ENCODE data around the gene STAT4. TPM values are rescaled to one million over a fixed set of nuclear protein-coding genes. Genes with fewer than 3 reads are reported as not detected.

STAT4 gene
- total RNA-seq, 1 donor from 2014 or later: 4.8 TPM

- no peak for DNase-seq (ENCODE audit: low spot score)
Measured at GRCh38 chr2:191145769-191146471, 4.9 kb downstream of the STAT4 start.

- DNase-seq (ENCODE audit: low spot score): no peak
Measured at GRCh38 chr2:191144217-191144616, 6.6 kb downstream of the STAT4 start.

GRCh38 chr2:191143791-191144190 lies 7.0 kb downstream of the STAT4 start:
- DNase-seq (ENCODE audit: low spot score): no peak

GRCh38 chr2:191128911-191129304 lies 21.9 kb downstream of the STAT4 start:
- no peak for DNase-seq (ENCODE audit: low spot score)

DNA sequence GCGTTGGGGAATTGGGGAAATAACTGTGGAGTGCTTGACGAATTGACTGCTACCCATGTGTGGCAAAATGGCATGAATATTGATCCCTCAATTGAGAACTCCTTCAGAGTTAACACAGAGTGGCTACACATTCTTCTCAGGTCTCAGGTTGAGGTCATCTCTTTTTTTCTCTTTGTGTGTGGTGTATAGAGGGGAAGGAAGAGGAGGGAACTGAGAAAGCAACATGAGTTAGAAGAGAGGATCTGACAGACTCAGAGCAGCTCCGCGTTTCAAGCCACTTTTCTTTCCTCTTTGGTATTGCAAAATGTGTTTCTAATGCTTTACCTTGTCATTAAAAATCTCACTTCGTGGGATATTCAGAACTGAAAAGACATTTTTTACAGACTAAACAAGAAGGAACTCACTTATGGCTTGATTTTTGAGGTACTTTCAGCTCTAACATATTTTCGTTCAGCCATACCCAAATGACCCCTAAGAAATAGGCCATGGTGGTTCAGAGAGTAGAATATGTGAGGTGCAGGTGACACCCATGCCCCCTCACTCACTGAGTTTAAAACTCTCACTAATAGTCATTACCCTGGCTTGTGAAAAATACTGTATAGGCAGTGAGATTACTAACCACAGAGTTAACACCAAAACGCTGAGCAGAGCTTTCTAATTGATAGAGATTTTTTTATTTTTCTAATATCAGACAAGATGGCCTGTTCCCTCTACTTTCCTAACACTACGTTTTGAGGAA lies 22.5 kb downstream of the STAT4 start:
- no peak for DNase-seq (ENCODE audit: low spot score)

DNA sequence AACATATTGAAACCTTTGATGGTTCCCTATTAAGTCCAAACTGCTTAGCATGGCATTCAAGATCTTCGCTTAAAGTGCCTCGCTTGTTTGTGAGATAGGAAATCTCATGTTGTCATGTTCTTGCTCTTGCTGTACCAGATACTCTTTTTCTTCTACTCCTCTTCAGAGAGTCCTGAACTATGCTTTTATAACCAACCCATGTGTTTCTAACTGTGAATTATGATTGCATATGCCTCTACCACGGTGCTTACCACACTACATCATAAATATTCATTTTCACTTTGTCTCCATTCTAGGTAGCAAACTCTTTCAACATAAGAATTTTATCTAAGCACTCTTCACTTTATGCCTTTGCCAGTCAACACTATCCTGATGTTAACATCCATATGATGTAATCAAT lies 23.6 kb downstream of the STAT4 start:
- DNase-seq (ENCODE audit: low spot score): no peak

DNA sequence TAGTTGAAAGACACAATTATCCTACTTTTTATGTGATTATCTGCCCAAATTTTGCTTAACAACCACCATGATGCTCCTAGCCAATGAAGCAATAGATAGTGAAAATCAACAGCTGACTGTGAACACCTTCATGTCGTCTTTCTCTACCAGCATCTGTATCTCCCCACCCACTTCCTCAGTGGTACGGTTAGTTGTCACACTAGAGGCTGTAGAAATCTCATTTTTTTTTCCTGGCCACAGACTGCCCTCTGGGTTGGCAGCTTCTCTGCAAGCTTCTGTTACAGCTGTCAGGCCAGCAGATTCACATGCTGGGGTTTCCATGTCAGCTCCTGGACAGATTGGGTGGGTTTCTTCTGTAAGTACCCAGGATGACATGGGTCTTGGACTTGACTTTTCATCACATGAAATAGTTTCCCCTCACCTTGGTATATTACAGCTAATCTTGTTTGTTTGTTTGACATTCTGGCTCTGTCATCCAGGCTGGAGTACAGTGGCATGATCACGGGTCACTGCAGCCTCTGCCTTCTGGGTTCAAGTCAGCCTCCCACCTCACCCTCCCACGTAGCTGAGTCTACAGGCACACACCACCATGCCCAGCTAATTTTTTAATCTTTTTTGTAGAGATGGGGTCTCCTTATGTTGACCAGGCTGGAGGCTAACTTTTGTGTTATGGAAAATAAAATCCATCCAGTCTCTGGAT lies 24.3 kb downstream of the STAT4 start:
- no peak for DNase-seq (ENCODE audit: low spot score)

DNA sequence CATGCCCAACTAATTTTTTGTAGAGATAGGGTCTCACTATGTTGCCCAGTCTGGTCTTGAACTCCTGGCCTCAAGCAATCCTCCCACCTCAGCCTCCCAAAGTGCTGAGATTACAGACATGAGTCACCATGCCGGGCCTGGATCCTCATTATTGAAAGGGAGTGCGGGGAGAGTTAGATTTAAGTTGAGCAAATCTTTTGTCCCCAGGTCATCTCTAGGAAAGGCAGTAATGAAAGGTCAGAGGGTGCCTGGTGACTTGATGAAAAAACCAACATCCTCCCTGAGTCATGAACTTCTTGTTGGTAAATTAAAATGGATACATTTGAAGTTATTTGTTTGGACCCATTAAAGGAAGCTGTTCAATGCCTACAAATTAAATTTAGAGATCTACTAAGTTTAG lies 25.1 kb downstream of the STAT4 start:
- no peak for DNase-seq (ENCODE audit: low spot score)

- DNase-seq (ENCODE audit: low spot score): no peak
Measured at GRCh38 chr2:191122638-191123294, 28.0 kb downstream of the STAT4 start.

- no peak for DNase-seq (ENCODE audit: low spot score)
Measured at GRCh38 chr2:191117341-191117740, 33.5 kb downstream of the STAT4 start.

DNA sequence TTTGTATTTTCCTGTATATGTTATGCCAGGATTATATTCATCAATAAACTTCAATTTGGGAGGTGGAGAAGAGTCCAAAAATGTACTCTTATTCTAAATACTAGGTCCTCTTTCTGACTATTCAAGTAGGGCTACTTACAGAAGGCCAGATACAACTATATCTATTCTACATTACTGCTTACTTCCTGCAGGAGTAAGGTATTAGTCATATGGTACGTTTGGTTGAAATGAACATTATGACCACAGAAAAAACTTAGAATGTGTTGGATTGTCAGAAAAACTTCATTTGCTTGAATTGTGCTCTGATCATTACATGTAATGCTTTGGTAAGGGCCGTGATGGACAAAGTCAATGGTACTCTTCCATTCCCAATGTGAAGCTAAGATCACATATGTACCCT lies 35.0 kb downstream of the STAT4 start:
- no peak for DNase-seq (ENCODE audit: low spot score)

DNA sequence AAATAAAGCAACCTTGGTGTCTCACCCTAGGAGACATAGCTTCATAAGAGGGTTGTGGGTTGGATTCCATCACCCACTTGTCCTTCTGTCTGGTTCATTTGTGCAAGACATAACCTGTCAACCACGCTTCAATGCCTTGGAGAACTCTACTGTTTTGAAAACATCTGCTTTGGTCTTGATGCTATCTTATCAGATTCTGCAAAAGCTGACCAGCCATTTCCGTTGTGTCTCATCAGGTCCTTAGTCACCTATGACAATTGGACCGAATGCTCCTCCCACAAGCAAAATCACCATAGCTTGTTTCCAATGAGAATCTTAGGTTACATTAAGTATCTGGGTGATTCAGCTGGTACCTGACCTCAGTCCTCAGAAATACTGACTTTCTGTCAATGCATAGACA lies 35.4 kb downstream of the STAT4 start:
- DNase-seq (ENCODE audit: low spot score): no peak

DNA sequence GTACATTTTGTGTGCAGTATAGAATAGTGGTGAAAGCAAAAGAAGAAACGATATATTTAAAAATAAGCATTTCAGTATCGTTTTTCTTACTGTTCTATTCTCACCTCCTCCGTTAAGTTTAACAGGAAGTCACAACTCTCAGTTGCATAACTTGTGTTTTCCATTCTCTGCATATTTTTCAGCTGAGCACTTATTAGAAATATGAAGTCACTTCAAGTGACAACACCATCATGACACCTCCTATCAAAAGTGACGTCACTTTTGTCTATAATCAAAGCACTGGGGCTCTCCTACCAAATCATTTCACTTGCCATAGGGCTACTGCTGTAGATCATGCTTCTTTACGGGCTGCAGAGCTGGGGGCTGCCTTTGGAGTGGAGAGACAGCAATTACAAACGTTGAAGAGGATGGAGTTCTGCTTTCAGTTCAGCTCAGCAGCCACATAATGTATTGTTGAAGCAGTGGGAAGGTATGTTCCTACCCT lies 36.3 kb downstream of the STAT4 start:
- no peak for DNase-seq (ENCODE audit: low spot score)

- no peak for DNase-seq (ENCODE audit: low spot score)
Measured at GRCh38 chr2:191113761-191114160, 37.0 kb downstream of the STAT4 start.

GRCh38 chr2:191112448-191112901 lies 38.3 kb downstream of the STAT4 start:
- no peak for DNase-seq (ENCODE audit: low spot score)

- DNase-seq (ENCODE audit: low spot score): no peak
Measured at GRCh38 chr2:191109888-191110287, 40.9 kb downstream of the STAT4 start.

- DNase-seq (ENCODE audit: low spot score): no peak
Measured at GRCh38 chr2:191108331-191108730, 42.5 kb downstream of the STAT4 start.

DNA sequence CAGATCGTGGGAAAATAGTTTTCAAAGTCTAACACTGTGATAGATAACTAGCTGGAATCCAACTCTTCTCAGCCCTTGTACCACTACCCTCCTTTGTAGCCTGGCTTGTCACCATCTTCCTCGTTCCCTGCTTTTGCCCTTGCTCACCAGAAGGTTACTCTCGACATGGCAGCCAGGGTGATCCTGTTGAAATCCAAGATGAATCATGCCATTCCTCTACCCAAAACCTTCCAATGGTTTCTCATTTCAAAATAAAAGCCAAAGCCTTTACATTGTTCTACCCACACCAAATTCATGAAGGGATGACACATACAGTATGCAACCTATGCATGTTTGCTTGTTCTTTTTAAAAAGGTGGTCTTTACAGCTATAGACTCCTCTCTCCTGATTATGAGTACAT lies 45.7 kb downstream of the STAT4 start:
- no peak for DNase-seq (ENCODE audit: low spot score)

- DNase-seq (ENCODE audit: low spot score): no peak
Measured at GRCh38 chr2:191103774-191104173, 47.0 kb downstream of the STAT4 start.

GRCh38 chr2:191100216-191100615 lies 50.6 kb downstream of the STAT4 start:
- DNase-seq (ENCODE audit: low spot score): no peak

GRCh38 chr2:191087311-191087710 lies 63.5 kb downstream of the STAT4 start:
- no peak for DNase-seq (ENCODE audit: low spot score)

DNA sequence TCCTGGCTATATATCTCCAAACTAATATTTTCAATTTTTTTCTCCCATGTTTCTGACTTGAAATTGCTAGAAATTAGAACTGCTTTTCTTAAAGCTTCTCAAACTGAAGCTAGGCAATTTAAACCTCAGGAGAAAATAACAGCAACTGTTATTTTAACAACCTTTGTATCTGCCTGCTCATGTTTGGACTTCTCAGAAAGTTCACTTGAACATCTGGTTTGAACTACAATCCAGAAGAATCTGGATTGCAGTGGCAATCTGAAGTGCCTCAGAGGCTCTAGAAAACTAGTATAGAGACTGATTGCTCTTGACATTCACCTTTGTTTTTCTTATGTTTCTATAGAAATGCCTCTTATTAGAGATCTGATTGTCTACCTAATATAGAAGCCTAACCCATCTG lies 64.1 kb downstream of the STAT4 start:
- no peak for DNase-seq (ENCODE audit: low spot score)
